ENCODE results near the gene NR6A1.

Gene NR6A1

GRCh38 chr9:124498499-124499146, 272.5 kb downstream of the NR6A1 start:
- no peak for DNase-seq

GRCh38 chr9:124498040-124498439, 273.1 kb downstream of the NR6A1 start:
- DNase-seq = no peak

GRCh38 chr9:124497441-124497840, 273.7 kb downstream of the NR6A1 start:
- no peak for DNase-seq

- DNase-seq = no peak
Observed at GRCh38 chr9:124496463-124496862, 274.6 kb downstream of the NR6A1 start.

GRCh38 chr9:124496075-124496449, 275.0 kb downstream of the NR6A1 start:
- no peak for DNase-seq

GRCh38 chr9:124495126-124496074, 275.7 kb downstream of the NR6A1 start:
- DNase-seq = no peak

- DNase-seq = no peak
Observed at GRCh38 chr9:124493794-124494479, 277.2 kb downstream of the NR6A1 start.

GRCh38 chr9:124493218-124493617, 277.9 kb downstream of the NR6A1 start:
- DNase-seq = no peak

GRCh38 chr9:124492818-124493217, 278.3 kb downstream of the NR6A1 start:
- no peak for DNase-seq

- no peak for DNase-seq
Observed at GRCh38 chr9:124491049-124491975, 279.8 kb downstream of the NR6A1 start.

GRCh38 chr9:124490004-124490403, 281.1 kb downstream of the NR6A1 start:
- no peak for DNase-seq

GRCh38 chr9:124489222-124489621, 281.9 kb downstream of the NR6A1 start:
- no peak for DNase-seq

- DNase-seq = no peak
Observed at GRCh38 chr9:124488641-124489210, 282.4 kb downstream of the NR6A1 start.

- no peak for DNase-seq
Observed at GRCh38 chr9:124487260-124488182, 283.6 kb downstream of the NR6A1 start.

- no peak for DNase-seq
Observed at GRCh38 chr9:124486778-124487259, 284.3 kb downstream of the NR6A1 start.

GRCh38 chr9:124485936-124486335, 285.2 kb downstream of the NR6A1 start:
- no peak for DNase-seq

- no peak for DNase-seq
Observed at GRCh38 chr9:124485201-124485600, 285.9 kb downstream of the NR6A1 start.

- DNase-seq = no peak
Observed at GRCh38 chr9:124483481-124483880, 287.6 kb downstream of the NR6A1 start.

GRCh38 chr9:124482431-124483031, 288.6 kb downstream of the NR6A1 start:
- no peak for DNase-seq

GRCh38 chr9:124481115-124481514, 290.0 kb downstream of the NR6A1 start:
- no peak for DNase-seq

Measured in activated CD4-positive, alpha-beta T cell treated with anti-CD3 and anti-CD28 coated beads, Interleukin-2, amount 50 U/mL, for 16 hours (primary cell).